H1 (cell line): ENCODE results near the gene PRKG2. TPM values are rescaled to one million over a fixed set of nuclear protein-coding genes. Genes with fewer than 3 reads are reported as not detected.

Source experiments
- BCL11A ChIP-seq, 2 experiments: IDR thresholded peaks; one replicate each; pipeline ENCODE4 v1.6.1; 2011; ENCODE audit warnings: low read depth in 2 of 2, low read length in 2 of 2, mild to moderate bottlenecking in 2 of 2
- CBX8 ChIP-seq: fragments of 300-800, 300-1000 bp; sonication (generic); IDR thresholded peaks from 2 replicates; pipeline ENCODE4 v1.7.1; 2016; ENCODE audit warnings: low read depth, low read length, borderline replicate concordance
- CTBP2 ChIP-seq: IDR thresholded peaks from 2 replicates; pipeline ENCODE4 v1.7.0; 2011; ENCODE audit warnings: borderline replicate concordance, mild to moderate bottlenecking, moderate library complexity, mixed read lengths, low read length; ENCODE audit not compliant: insufficient read depth, insufficient read length
- HDAC6 ChIP-seq: IDR thresholded peaks from one replicate; pipeline ENCODE4 v1.7.1; 2012; ENCODE audit warnings: low read depth, mild to moderate bottlenecking, inconsistent platforms, low read length, moderate library complexity
- KDM1A ChIP-seq: fragments of 200-600, 300-600 bp; sonication (generic); IDR thresholded peaks from 2 replicates; pipeline ENCODE4 v1.7.1; 2016; ENCODE audit warnings: mild to moderate bottlenecking, low read length, borderline replicate concordance
- PHF8 ChIP-seq: fragments of 200-600 bp; sonication (generic); conservative IDR thresholded peaks from 2 replicates; pipeline ENCODE4 v1.7.1; 2012; ENCODE audit warnings: low read depth, mild to moderate bottlenecking, inconsistent platforms, low read length, moderate library complexity
- SAP30 ChIP-seq: fragments of 300-600 bp; sonication (generic); IDR thresholded peaks from 2 replicates; pipeline ENCODE4 v1.7.1; 2012; ENCODE audit warnings: low read length, moderate library complexity, mild to moderate bottlenecking, inconsistent platforms; ENCODE audit not compliant: insufficient read depth, insufficient replicate concordance
- SIRT6 ChIP-seq: IDR thresholded peaks from one replicate; pipeline ENCODE4 v1.7.1; 2012; ENCODE audit warnings: low read length, inconsistent platforms
- polyA plus RNA-seq, 7 experiments: library from polyadenylated mRNA; depleted of rRNA in 3 of 7; stranded (reverse) in 5 of 7; unstranded in 2 of 7; fragments of >200 nt in 5 of 7; fragments of 200-250 nt in 2 of 7; gene quantifications; 1 replicate in 5 of 7; 2 replicates in 1 of 7; 4 replicates in 1 of 7; pipeline versions ENCODE4 v1.2.1 to v1.2.3, GENCODE V29; 2011 to 2013; ENCODE audit warnings: missing spikeins in 2 of 7, mixed read lengths in 2 of 7
- total RNA-seq: library from RNA; stranded (reverse); fragmentation: NEBNext Ultra II Directional; extraction: Animal tissue kit (Norgen Biotek cat#: 25700); gene quantifications from 2 replicates; pipeline ENCODE4 v1.2.1, GENCODE V29; 2021
- TF ChIP-seq, protein P1 (sequence below): fragments of 300-600 bp; sonication (generic); IDR thresholded peaks from 2 replicates; pipeline ENCODE4 v1.7.1; 2012; ENCODE audit warnings: low read length, moderate library complexity, mild to moderate bottlenecking, inconsistent platforms; ENCODE audit not compliant: insufficient replicate concordance
- TF ChIP-seq, protein P2 (sequence below): IDR thresholded peaks from 2 replicates; pipeline ENCODE4 v1.6.1; 2012; ENCODE audit warnings: inconsistent platforms

Gene PRKG2
- total and polyA plus RNA-seq, 2 of the 8 experiments (the other 6 are each of a cell fraction or from before 2014, with no cell fraction given), result 0.45 to 1.2 TPM

DNA sequence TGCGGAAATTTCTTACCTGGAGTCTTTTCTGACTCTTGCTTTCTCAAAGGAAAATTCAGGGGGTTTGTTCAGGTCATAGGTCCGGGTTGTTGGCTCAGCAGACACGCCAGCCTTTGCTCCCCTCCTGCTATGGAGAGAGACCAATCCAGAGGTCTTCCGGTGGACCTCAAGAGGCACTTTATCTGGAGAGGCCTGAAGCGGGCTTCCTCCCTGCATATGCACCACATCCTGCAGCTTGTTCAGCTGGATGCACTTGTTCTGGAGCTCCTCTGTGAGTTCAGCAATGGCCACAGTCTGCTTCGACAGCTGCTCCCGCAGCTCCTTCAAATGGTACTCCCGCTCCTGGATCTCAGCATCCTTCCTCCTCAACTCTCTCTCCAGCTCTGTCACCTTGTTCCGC is 10.5 kb downstream of the PRKG2 start (continued):
- TF ChIP-seq, protein P1, sequence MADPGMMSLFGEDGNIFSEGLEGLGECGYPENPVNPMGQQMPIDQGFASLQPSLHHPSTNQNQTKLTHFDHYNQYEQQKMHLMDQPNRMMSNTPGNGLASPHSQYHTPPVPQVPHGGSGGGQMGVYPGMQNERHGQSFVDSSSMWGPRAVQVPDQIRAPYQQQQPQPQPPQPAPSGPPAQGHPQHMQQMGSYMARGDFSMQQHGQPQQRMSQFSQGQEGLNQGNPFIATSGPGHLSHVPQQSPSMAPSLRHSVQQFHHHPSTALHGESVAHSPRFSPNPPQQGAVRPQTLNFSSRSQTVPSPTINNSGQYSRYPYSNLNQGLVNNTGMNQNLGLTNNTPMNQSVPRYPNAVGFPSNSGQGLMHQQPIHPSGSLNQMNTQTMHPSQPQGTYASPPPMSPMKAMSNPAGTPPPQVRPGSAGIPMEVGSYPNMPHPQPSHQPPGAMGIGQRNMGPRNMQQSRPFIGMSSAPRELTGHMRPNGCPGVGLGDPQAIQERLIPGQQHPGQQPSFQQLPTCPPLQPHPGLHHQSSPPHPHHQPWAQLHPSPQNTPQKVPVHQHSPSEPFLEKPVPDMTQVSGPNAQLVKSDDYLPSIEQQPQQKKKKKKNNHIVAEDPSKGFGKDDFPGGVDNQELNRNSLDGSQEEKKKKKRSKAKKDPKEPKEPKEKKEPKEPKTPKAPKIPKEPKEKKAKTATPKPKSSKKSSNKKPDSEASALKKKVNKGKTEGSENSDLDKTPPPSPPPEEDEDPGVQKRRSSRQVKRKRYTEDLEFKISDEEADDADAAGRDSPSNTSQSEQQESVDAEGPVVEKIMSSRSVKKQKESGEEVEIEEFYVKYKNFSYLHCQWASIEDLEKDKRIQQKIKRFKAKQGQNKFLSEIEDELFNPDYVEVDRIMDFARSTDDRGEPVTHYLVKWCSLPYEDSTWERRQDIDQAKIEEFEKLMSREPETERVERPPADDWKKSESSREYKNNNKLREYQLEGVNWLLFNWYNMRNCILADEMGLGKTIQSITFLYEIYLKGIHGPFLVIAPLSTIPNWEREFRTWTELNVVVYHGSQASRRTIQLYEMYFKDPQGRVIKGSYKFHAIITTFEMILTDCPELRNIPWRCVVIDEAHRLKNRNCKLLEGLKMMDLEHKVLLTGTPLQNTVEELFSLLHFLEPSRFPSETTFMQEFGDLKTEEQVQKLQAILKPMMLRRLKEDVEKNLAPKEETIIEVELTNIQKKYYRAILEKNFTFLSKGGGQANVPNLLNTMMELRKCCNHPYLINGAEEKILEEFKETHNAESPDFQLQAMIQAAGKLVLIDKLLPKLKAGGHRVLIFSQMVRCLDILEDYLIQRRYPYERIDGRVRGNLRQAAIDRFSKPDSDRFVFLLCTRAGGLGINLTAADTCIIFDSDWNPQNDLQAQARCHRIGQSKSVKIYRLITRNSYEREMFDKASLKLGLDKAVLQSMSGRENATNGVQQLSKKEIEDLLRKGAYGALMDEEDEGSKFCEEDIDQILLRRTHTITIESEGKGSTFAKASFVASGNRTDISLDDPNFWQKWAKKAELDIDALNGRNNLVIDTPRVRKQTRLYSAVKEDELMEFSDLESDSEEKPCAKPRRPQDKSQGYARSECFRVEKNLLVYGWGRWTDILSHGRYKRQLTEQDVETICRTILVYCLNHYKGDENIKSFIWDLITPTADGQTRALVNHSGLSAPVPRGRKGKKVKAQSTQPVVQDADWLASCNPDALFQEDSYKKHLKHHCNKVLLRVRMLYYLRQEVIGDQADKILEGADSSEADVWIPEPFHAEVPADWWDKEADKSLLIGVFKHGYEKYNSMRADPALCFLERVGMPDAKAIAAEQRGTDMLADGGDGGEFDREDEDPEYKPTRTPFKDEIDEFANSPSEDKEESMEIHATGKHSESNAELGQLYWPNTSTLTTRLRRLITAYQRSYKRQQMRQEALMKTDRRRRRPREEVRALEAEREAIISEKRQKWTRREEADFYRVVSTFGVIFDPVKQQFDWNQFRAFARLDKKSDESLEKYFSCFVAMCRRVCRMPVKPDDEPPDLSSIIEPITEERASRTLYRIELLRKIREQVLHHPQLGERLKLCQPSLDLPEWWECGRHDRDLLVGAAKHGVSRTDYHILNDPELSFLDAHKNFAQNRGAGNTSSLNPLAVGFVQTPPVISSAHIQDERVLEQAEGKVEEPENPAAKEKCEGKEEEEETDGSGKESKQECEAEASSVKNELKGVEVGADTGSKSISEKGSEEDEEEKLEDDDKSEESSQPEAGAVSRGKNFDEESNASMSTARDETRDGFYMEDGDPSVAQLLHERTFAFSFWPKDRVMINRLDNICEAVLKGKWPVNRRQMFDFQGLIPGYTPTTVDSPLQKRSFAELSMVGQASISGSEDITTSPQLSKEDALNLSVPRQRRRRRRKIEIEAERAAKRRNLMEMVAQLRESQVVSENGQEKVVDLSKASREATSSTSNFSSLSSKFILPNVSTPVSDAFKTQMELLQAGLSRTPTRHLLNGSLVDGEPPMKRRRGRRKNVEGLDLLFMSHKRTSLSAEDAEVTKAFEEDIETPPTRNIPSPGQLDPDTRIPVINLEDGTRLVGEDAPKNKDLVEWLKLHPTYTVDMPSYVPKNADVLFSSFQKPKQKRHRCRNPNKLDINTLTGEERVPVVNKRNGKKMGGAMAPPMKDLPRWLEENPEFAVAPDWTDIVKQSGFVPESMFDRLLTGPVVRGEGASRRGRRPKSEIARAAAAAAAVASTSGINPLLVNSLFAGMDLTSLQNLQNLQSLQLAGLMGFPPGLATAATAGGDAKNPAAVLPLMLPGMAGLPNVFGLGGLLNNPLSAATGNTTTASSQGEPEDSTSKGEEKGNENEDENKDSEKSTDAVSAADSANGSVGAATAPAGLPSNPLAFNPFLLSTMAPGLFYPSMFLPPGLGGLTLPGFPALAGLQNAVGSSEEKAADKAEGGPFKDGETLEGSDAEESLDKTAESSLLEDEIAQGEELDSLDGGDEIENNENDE, result no peak
- no peak for TF ChIP-seq BCL11A (IDR thresholded peaks at IDR 0.05; ENCODE audit: low read depth in 2 of 2, low read length in 2 of 2)
- TF ChIP-seq, protein P2, sequence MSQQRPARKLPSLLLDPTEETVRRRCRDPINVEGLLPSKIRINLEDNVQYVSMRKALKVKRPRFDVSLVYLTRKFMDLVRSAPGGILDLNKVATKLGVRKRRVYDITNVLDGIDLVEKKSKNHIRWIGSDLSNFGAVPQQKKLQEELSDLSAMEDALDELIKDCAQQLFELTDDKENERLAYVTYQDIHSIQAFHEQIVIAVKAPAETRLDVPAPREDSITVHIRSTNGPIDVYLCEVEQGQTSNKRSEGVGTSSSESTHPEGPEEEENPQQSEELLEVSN, result no peak
- TF ChIP-seq SAP30, result no peak
- no peak for TF ChIP-seq KDM1A
- TF ChIP-seq HDAC6, result no peak
- TF ChIP-seq PHF8, result no peak
- TF ChIP-seq CBX8, result no peak
- no peak for TF ChIP-seq CTBP2
- TF ChIP-seq SIRT6, result no peak
